Stimulated activated CD4-positive, alpha-beta T cell treated with anti-CD3 and anti-CD28 coated beads, TNF-alpha, amount 100 ng/mL, for 4 hours (primary cell): ENCODE data around the gene REPS2.

Experiments
- DNase-seq, 3 experiments: peaks; one replicate each; pipeline ENCODE4 v3.0.0-alpha.2; 2020; ENCODE audit warnings: low read depth in 3 of 3

Gene REPS2

DNA sequence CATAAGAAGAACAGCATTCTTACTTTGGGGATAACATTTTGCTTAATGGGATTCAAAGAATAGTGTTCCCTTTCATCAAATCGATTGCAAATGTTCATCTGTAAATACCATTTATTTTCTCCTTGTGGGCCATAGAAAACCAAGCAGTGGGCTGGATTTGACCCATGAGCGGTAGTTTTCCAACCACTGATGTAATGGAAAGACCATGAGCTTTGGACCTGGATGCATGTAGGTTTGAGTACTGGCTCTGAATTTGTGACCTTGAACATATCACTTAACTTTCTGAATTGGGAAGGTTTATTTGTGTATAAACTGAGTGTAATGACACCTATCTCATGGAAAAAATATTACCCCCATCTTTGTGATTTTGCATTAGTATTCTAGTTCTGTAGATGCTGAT lies 54.3 kb downstream of the REPS2 start:
- DNase-seq: no peak

DNA sequence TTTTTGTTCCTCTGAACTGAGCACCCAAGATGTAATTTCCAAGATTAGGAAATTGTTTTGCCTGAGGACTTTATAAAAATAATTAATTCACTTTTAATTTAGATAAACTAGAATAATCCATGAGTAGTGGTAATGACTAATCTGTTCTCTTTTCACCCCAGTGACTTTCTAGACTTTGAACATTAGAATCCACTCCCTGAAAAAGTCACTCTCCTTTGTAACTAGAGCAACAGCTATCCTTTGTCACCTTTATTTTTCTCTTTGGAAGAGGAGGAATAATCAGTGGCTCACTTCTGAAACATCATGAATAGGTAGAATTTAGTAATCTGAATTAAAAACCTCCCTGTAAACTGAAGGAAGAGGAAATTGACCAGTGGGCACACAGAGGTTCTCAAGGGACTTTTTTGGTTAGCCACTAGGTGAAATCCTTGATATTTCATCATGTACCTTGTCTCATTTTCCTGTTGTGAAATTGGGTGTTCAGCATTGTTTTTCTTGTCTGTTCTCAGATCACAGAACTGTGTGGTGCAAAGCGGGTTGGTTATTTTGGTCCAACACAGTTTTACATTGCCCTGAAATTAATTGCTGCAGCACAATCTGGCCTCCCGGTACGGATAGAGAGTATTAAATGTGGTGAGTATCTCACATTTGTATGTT lies 59.4 kb downstream of the REPS2 start:
- no peak for DNase-seq

DNA sequence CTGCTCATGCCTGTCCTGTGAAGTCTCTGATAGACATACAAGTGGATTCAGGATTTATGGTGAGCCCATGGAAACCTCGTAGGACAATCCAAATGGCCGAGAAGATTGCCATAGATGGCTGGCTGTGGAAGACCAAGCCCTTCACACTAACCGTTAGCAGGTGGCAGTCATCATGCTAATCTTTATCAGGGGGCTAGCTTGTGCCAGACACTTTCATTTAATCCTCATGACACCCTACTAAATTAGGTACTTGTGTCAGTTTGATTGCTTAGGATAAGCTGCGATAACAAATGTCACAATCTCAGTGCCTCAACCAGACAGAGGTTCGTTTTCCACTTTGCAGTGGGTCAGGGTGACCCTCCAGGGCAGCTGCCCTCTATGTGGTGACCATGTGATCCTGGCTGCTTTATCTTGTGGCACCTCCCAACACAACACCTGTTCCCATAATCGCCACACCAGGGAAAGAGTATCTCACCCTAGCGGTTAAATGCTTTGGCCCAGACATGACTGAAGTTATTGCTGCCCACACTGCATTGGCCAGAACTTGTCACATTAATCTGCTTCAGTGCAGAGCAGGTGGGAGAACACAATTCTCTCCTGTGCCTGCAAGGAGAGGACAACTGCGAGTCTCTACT lies 60.8 kb downstream of the REPS2 start:
- no peak for DNase-seq

DNA sequence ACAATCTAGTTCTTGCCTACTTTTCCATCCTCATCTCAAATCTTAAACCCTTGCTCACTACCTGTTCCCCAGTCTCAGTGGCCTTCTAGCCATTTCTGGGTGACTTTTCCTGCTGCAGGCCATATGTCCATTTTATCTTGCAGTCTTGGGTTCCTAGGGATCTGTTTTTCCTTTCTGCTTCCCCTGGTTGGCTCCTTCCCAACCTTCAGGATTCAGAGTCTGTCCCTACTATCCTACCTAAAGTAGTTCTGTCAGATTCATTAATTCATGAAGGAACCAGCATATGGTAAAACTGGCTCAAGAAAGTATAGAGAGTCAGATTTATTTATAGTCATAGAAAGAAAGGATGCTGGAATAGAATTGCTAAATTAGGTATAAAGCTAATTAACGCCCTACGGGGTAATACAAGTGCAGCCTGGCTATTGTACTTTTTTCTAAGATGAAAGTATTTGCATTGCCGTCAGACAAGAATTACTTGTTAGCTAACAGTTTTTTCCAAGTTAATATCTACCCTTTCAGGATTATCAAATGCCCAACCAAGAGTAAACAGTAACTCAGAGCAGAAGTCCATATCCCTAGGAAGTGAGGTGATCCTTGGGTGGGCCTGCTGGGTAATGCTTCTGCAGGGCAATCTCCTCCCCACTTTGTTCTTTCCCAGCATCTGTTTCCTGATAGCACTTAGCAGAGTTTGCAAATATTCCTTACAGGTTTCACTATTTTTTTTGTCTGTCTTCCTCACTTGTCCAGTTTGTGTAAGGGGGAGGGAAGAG lies 63.6 kb downstream of the REPS2 start:
- no peak for DNase-seq

DNA sequence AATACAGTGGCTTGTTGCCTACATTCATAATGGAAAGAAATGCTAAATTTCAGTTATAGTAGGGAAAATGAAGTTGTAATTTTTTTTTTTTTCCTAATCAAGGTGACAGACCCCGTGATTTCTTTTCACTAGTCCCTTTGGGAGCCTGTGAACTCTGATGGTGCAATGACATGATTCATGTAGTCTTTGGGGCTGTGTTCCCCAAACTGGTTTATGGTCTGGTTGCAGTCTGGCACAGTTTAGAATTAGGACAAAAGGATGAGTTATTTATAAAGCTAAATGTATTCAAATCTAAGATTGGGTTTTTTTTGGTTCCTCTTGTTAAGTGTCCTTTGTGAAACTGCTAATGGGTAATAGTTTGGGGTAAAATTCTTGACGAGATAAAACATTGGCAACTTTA lies 66.0 kb downstream of the REPS2 start:
- no peak for DNase-seq

DNA sequence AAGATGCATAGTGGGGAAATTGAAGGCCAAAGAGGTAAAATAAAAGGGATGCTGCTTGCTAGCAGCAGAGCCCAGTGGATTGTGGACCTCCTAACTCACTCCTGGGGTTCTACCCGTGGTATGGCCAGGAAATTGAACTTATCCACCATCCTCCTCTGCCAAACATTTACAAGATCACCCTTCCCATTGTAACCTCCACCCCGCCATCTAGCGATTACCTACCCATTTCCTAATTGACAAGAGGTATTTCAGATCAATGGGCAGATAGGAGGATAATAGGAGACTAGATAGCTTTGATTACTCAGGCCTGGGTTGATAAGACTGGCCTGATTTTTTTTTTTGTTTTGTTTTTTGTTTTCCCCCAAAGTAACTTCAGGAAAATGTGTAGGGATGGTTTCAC lies 67.8 kb downstream of the REPS2 start:
- no peak for DNase-seq

DNA sequence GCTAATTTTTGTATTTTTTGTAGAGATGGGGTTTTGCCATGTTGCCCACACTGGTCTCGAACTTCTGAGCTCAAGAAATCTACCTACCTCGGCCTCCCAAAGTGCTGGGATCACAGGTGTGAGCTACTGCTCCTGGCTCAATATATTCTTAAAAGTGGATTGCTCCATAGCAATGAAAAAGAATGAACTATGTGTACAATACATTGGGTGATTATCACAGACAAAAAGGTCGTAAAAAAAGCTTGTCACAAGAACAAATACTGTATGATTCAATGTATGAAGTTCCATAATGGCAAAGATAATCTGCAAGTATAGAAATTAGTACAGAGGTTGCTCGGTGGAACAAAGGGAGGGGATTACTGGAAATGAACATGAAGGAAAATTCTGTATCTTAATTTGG lies 70.7 kb downstream of the REPS2 start:
- no peak for DNase-seq

DNA sequence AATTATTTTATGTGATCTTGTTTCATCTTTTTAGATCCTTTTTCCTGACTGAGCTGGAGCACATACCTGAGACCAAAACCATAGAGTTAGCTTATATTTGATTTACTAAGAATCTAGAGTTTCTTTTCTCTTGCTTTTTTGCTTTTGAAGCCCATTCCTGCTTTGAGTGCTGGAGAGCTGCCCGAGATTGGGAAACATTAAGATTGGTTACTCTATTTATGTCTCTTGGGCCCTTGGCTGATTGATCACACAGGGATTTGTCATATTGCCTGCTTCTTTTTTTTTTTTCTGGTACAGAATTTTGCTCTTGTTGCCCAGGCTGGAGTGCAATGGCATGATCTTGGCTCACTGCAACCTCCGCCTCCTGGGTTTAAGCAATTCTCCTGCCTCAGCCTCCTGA lies 73.9 kb downstream of the REPS2 start:
- no peak for DNase-seq

DNA sequence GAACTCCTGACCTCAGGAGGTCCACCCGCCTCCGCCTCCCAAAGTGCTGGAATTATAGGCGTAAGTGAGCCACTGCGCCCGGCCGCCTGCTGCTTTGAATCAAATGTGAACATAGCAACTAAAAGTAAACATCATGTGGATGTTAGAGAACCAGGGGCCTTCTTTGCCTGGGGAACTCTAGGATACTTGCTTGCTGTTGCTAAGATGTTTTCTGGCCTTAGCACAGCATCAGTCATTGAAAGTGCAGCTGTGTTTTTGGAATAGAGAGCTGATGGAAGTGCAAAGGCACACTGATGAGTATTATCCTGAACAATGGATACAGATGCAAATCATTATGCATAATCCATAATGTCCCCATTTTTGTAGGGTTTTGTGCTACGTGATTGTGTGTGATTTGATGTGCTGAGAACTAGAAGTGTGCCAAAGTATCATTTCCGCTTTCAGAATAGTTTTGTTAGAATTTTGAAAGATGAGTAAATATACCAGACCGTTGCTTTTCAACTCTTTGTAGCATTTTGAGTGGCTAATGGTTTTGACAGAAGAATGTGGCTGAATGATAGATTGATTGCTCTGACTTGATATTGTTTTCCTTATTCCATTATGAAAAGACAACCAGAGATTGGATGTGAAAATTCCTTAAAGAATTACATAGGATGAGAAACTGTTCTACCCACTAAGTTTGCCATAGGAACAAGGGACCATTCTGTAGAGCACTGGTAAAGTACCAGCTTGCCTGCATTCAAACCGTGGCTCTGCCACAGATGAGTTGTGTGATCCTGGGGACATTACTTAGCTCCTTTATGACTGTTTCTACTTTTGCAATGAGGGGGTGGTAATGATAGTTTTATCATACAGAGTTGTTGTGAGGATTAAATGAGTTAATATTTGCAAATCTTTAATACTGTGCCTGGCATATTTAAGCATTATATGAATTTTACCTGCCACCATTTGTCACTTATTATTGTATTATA lies 74.7 kb downstream of the REPS2 start:
- DNase-seq: no peak

DNA sequence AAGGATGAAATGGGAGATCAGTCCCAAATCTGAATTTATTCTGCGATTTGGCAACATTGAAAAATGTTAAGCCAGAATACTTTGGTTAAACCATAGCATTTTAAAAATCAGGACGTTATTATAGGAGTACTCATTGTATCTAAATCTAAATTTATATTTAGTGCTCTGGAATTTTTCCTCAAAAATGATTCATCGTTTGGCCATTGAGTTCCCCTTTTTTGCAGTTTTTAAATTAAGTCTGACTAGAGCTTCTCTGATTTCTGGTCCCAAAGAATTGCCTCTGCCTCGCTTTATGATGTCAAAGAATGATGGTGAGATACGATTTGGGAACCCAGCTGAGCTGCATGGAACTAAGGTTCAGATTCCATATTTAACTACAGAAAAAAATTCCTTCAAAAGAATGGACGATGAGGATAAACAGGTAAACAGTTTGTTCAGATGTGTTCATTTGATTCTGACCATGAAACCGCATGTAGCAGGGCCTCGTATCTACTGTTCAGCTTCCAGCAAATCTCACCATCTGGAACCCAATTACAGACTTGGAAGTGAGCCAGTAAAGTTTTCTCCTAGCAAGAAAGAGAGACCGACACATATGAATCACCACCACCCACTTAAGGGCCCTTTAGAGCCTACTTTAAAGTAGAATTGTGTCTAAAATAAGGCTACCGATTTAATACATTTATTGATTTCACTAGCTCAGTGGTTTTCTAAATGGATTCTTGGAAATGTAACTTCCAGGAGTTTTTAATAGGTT lies 75.6 kb downstream of the REPS2 start:
- DNase-seq: no peak

DNA sequence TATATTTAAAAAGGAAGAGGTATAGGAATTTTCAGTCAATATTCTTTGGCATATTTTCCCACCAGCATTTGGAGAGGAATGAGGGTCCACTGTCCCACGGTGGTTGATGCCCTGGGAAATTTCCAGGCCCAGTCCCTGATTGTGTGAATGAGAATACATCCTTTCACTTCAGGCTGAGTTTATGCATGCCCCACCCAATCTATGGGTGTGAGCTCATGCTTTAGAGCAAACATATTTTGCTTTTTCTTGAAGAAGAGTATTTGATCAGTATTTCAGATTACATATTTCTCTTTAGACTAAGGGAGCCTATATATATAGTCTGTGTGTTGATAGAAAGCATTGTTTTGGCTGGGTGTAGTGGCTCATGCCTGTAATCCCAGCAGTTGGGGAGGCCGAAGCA lies 77.2 kb downstream of the REPS2 start:
- no peak for DNase-seq

DNA sequence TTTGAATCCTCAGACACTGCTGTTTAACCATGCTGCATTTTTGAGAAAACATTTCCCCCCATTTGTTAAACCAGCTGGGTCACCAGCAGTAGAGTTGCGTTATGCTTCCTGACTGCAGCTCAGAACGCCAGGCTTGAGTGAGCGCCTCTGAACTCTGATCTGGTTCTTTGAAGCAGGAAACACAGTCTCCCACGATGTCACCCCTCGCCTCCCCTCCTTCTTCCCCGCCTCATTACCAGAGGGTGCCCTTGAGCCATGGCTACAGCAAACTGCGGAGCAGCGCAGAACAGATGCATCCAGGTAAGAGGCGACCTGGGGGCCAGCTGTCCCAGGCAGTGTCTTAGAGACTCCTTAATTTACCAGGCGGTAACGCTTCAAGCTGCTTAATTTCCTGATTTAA lies 78.4 kb downstream of the REPS2 start:
- DNase-seq: no peak

DNA sequence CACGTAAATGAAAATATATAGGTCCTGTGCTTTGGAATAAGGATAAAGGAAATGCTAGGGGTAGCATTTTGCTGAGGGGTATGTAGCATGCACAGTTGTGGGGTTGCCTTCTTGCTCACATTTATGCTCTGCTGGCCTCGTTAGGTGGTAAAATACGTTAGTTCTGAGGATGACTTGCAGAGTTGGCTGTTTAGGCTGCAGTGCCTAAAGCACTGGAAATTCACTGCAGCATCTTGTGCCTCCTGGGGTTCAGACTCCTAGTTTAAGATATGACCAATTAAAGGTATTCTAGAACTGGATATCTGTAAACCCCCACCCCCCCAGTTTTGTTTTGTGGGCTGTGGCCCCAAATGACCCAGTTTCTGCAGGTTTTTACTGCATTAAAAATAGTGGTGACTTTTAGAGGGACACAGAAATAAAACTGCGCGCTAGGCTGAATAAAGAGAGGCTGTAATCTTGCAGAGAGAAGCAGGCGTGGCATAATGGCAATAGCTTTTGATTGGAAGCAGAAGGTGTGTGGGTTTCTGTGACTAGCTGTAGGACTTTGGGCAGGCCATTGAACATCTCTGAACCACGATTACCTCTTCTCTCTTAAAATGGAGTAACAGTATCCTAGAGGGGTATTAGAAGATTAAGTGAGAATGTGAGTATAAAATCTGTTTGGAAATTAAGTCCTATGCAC lies 79.3 kb downstream of the REPS2 start:
- no peak for DNase-seq

DNA sequence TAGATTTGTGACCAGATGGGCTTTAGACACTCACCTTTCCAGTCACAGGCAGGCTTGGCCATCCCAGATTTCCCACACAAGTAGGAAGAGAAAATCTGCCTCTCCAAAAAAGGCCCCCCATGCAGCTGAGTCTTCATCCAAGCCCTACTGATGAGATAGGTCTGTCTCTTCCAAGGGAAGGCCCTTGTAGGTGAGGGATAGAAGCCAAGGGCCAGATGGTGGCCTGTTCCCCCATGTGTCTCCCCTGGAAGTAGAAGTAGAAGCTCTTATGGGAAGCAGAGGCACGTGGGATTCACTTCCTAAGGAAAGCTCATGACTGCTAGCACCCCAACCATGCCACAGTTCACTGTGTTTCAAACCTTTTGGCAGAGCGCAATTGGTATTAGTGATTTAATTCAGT lies 81.5 kb downstream of the REPS2 start:
- no peak for DNase-seq

DNA sequence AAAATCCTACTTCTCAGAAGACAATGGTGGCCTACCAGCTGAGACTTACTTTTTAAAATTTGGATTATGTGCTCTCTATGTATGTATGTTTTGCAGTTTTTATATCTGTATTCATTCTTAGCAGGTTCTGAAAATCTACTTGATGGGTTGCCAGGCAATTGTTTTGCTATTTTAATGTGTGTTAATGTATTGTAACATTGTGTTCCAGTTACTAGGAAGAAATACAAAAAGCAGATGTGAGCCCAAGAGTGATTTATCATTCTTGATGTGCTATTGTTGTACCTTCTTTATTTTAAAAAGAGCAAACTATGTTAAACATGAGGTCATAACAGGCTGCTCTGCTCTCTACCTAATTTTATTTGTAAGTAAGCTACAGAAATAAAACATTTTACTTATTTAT lies 81.9 kb downstream of the REPS2 start:
- DNase-seq: no peak

DNA sequence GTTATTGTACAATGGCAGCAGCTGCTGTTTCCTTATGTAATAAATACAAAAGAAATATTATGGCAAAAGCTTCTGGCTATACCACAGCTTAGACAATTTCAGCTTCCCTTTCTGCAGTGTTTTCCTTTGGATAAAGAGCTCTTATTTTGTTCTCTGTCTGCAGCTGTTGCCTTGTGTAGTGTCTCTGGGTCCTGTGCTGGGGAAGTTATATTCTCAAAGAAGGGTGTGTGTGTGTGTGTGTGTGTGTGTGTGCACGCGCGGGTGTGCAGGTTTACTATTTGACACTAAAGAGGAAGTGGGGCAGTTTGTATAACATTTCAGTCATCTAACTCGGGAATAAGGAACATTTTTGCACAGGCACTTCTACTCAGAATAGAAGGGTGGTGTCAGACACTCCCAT lies 83.6 kb downstream of the REPS2 start:
- no peak for DNase-seq

DNA sequence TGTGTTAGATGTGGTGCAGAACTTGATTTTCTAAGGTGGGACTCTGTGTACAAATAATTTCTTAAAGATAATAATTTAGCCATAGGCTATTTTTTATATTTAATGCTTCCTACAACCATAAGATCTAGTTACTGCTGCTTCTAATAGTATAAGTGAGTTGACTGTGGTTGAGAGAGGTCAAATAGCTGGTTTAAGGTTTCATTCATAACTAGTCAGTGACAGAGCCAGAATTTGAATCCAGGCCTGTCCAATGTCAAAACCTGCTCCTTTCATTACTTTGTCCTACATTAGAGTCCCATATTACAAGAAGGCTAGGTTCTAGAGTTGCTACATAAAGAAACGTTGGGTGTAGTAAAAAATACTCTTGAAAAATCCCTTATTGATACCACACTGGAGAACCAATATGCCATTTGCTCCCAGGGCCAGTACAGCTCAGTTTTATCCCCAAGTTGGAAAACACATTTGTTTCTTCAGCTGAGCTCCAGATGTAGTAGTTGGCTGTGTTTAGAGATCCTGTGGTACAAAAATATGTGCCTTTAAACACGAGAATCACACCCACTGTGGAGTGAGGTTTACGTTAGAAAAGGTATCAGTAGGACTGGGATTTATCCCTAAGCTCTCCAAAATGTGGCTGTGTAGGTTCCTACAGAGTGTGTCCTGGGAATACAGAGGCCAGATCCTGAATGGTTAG lies 84.3 kb downstream of the REPS2 start:
- DNase-seq: no peak

DNA sequence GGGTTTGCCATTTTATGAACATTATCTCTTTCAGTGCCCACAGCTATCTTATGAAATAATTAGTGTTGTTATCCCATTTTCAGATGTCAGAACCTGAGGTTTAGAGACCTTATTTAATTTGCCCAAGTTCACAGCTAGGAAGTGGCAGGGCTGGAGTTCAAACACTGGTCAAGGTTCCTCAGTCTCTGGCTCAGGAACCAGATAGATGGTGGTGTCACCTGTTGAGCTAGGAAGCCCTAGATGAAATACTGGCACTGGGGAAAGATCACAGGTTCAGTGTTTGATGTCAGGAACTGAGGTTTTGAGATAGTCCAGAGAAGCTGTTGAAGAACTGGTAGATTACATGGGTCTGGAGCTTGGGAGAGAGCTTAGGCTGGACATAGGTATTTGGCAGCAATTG lies 85.4 kb downstream of the REPS2 start:
- no peak for DNase-seq

DNA sequence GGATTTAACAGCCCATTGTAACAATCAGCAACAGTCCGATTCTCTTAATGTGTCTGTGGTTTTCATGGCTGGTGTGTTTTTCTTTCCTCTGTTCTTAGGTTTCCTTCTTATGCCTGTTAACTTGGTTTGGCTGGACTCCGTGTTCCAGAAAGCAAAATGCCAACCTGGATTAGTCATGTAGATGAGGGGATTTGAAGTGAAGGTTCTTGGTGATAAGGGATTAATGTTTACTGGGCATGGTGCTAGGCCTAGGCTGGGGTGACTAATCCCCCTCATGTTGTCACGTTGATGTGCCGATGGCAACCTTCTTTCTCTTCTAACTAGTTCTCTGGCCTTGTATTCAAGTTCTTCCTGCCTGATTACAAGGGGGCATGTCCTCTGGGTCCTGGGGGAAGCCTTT lies 85.9 kb downstream of the REPS2 start:
- DNase-seq: no peak

DNA sequence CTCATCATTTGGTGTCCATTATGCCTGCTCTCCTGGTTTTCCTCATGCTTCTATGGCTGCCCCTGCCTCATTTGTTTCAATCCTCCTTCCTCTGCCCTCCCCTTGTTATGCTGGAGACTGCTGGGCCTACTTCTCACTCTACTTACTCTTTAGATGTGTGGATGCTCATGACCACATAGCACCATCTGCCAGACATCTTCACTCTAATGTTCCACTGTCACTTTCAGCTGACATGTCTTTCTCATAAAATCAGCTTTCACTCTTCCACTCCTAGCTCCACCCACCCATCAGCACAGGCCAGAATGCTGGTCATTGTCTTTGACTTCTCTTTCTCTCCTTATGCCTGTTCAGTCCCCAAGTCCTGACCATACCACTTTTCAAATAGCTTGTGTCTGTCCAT lies 86.8 kb downstream of the REPS2 start:
- no peak for DNase-seq
